Chondrocyte (in vitro differentiated cells): ENCODE data around the gene TMPRSS5. TPM values are rescaled to one million over a fixed set of nuclear protein-coding genes. Genes with fewer than 3 reads are reported as not detected.

ENCODE experiments used
- DNase-seq: peaks from one replicate; pipeline ENCODE4 v3.0.0; 2021; ENCODE audit warnings: mixed read lengths, low spot score
- H3K27ac Mint-ChIP-seq: one replicate; pipeline ENCODE4 v1.8.0; 2021; ENCODE audit warnings: mild to moderate bottlenecking, moderate library complexity, mixed read lengths; ENCODE audit not compliant: unreplicated experiment
- H3K27me3 Mint-ChIP-seq: 2 replicates; pipeline ENCODE4 v1.8.0; 2021; ENCODE audit warnings: low read depth, mixed read lengths
- H3K36me3 Mint-ChIP-seq: 2 replicates; pipeline ENCODE4 v1.8.0; 2021; ENCODE audit warnings: low read depth, mixed read lengths
- H3K4me1 Mint-ChIP-seq: 2 replicates; pipeline ENCODE4 v1.8.0; 2021; ENCODE audit warnings: low read depth, mild to moderate bottlenecking, mixed read lengths
- H3K4me3 Mint-ChIP-seq: one replicate; pipeline ENCODE4 v1.8.0; 2021; ENCODE audit warnings: mild to moderate bottlenecking, moderate library complexity, mixed read lengths; ENCODE audit not compliant: unreplicated experiment
- H3K9me3 Mint-ChIP-seq: 2 replicates; pipeline ENCODE4 v1.8.0; 2021; ENCODE audit warnings: low read depth, mixed read lengths
- total RNA-seq: library from RNA; stranded (reverse); gene quantifications from 3 replicates; pipeline ENCODE4 v1.2.1, GENCODE V29; 2021
- TF ChIP-seq, protein P1 (sequence below): fragments of 200-600 bp; sonication (generic); IDR thresholded peaks from 2 replicates; pipeline ENCODE4 v1.5.0; 2021; ENCODE audit warnings: antibody characterized with exemption, mild to moderate bottlenecking, moderate library complexity

TMPRSS5 gene
- total RNA-seq, 1 donor from 2014 or later: 0.37 TPM

DNA sequence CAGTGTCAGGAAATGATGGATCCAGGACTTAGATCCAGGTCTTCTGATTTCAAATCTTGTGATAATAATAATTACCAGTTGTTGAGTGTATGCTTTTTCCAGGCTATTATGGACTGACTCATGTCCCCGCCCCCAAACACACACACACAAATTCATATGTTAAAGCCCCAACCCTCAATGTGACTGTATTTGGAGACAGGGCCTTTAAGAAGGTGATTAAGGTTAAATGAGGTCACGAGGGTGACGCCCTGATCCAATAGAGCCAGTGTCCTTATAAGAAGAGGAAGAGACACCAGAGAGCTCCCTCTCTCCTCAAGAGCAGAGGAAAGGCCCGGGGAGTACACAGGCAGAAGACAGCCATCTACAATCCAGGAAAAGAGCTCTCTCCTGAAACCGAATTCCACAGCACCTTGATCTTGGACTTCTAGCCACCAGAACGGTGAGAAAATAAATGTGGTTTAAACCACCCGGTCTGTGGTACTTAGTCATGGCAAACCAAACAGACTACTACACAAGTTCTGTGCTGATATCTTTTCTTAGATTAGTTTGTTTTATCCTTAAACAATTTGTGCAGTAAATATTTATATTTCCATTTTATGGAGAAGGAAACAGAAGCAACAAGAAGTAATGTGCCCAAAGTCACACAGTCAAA is 8.2 kb downstream of the TMPRSS5 start:
- TF ChIP-seq, protein P1, sequence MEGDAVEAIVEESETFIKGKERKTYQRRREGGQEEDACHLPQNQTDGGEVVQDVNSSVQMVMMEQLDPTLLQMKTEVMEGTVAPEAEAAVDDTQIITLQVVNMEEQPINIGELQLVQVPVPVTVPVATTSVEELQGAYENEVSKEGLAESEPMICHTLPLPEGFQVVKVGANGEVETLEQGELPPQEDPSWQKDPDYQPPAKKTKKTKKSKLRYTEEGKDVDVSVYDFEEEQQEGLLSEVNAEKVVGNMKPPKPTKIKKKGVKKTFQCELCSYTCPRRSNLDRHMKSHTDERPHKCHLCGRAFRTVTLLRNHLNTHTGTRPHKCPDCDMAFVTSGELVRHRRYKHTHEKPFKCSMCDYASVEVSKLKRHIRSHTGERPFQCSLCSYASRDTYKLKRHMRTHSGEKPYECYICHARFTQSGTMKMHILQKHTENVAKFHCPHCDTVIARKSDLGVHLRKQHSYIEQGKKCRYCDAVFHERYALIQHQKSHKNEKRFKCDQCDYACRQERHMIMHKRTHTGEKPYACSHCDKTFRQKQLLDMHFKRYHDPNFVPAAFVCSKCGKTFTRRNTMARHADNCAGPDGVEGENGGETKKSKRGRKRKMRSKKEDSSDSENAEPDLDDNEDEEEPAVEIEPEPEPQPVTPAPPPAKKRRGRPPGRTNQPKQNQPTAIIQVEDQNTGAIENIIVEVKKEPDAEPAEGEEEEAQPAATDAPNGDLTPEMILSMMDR: no peak
- peaks cover 2% of the 10 kb centered on the region for H3K36me3 Mint-ChIP-seq
- no peaks in the 10 kb centered on the region for H3K4me1 Mint-ChIP-seq
- H3K4me3 Mint-ChIP-seq: no peak overlapping the region
- DNase-seq: no peak
- no peak overlapping the region for H3K27ac Mint-ChIP-seq
- H3K27me3 Mint-ChIP-seq: peaks cover 1% of the 10 kb centered on the region
- no peaks in the 10 kb centered on the region for H3K9me3 Mint-ChIP-seq

DNA sequence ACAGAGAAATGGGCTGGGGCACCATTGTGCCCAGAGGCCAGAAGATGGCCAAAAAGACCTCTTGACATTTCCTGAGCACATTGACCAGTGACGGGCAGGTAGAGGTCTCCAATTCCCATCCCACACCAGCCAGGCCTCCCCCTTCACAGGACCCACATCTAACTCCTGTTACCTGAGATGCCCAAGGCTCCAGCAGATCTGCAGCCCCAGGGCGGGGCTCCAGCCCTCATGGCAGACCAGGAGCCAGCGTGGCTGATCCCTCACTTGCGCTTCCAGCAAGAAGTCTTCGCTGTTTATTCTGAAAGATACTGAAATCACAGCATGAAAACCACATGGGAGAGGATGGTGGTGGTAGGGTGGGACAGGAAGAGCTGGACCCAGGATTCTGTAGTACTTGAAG is 9.0 kb downstream of the TMPRSS5 start:
- Mint-ChIP-seq H3K27me3 (peaks cover 1% of the 10 kb centered on the region), H3K9me3 (no peaks in the 10 kb centered on the region), H3K4me1 (no peaks in the 10 kb centered on the region), H3K36me3 (peaks cover 2% of the 10 kb centered on the region), H3K4me3 (no peak overlapping the region), H3K27ac (no peak overlapping the region)
- no peak for DNase-seq
- TF ChIP-seq, protein P1: no peak

DNA sequence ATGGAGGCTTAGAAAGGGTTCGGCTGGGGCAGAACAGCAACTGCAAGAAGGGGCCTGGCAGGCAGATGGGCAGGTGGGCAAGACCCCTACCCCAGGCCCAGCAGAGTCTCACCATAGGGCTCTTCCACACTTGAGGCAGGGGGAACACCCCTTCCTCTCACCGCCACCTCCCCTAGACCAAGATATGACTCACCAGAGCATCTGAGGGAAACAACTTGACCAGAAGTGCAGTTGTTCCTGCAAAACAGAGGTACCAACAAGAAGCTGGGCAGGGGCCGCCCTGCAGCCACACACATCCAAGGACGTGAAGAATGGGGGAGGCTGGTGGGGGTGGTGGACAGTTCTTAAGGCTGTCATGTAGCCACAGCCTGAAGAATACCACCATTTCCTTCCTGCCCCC is 10.9 kb downstream of the TMPRSS5 start:
- H3K27ac Mint-ChIP-seq: no peak overlapping the region
- peaks cover 1% of the 10 kb centered on the region for H3K27me3 Mint-ChIP-seq
- TF ChIP-seq, protein P1: no peak
- H3K4me1 Mint-ChIP-seq: peaks cover 11% of the 10 kb centered on the region
- DNase-seq: no peak
- peaks cover 2% of the 10 kb centered on the region for H3K36me3 Mint-ChIP-seq
- H3K4me3 Mint-ChIP-seq: no peak overlapping the region
- H3K9me3 Mint-ChIP-seq: no peaks in the 10 kb centered on the region

DNA sequence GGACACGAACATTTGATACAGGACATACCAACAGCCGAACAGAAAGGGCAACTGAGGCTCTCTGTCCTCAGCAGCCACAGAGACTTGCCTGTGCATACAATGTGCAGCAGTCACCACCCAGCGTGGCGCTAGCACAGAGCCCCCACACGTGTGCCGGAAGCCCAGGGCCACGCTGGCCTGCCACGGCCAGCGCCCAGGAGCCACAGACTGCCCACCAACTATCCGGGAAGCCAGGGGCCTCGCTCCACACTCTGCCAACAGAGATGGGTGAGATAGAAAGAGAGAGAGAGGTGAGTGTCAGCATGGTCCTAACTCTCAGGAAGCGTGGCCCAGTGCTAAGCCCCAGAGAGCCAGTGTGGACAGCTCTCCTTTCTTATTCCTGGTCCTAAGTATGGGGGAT is 11.7 kb downstream of the TMPRSS5 start:
- Mint-ChIP-seq H3K9me3 (no peaks in the 10 kb centered on the region), H3K36me3 (peaks cover 2% of the 10 kb centered on the region), H3K27ac (no peak overlapping the region), H3K27me3 (peaks cover 1% of the 10 kb centered on the region), H3K4me3 (no peak overlapping the region), H3K4me1 (peaks cover 13% of the 10 kb centered on the region)
- TF ChIP-seq, protein P1: no peak
- no peak for DNase-seq

DNA sequence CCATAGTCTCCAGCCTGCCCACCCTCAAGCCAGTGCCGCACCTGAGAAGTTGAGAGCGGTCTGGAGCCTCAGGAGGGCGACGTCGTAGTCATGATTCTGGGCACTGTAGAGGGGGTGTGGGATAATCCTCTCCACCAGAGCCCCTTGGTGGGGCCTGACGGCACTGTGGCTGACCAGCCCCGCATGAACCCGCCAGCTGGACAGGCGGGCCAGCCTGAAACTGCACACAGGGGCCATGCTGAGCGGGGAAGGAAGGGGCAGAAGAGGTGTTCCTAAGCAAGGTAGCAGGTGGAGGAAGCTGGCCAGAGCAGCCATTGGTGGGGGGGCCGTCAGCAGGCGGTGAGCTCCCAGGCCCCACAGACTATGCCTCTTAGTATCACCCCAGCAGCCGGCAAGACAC is 13.1 kb downstream of the TMPRSS5 start:
- Mint-ChIP-seq H3K27ac (no peak overlapping the region), H3K4me3 (no peak overlapping the region), H3K4me1 (peaks cover 13% of the 10 kb centered on the region), H3K36me3 (peaks cover 2% of the 10 kb centered on the region), H3K9me3 (no peaks in the 10 kb centered on the region), H3K27me3 (no peaks in the 10 kb centered on the region)
- DNase-seq: no peak
- TF ChIP-seq, protein P1: no peak
